Upper lobe of left lung (tissue), 6 donors: ENCODE data around the gene PLG. TPM values are rescaled to one million over a fixed set of nuclear protein-coding genes. Genes with fewer than 3 reads are reported as not detected.
"Not testable (repeated sequence)": the region's sequence is repeated elsewhere in the genome, so short reads cannot be mapped to it uniquely, and the experiment has no call there.

ENCODE experiments used
- ATAC-seq, 2 donors: fragments of 200-7000 bp; cut with Tn5 transposase; one replicate each; pipeline ENCODE4 v1.9.1; 2022; ENCODE audit warnings: mild to moderate bottlenecking in 2 of 2, moderate library complexity in 2 of 2; ENCODE audit not compliant: low FRiP score in 2 of 2
- DNase-seq, 2 donors: peaks; one replicate each; pipeline ENCODE4 v3.0.0-alpha.2; 2019 to 2020
- H3K27ac ChIP-seq, 4 donors: fragments of 200-600 bp; sonication (generic); one replicate each; pipeline ENCODE4 v1.5.1; 2016 to 2019
- H3K27me3 ChIP-seq, 4 donors: fragments of 200-600 bp; sonication (generic); one replicate each; pipeline ENCODE4 v1.5.1; 2017 to 2019
- H3K36me3 ChIP-seq, 4 donors: fragments of 200-600 bp; sonication (generic); one replicate each; pipeline ENCODE4 v1.5.1; 2016 to 2019
- H3K4me1 ChIP-seq, 4 donors: fragments of 200-600 bp; sonication (generic); one replicate each; pipeline ENCODE4 v1.5.1; 2018 to 2019
- H3K4me3 ChIP-seq, 4 donors: fragments of 200-600 bp; sonication (generic); one replicate each; pipeline ENCODE4 v1.5.1; 2017 to 2019; ENCODE audit warnings: mild to moderate bottlenecking in 2 of 4, moderate library complexity in 1 of 4
- H3K9me3 ChIP-seq, 4 donors: fragments of 200-600 bp; sonication (generic); one replicate each; pipeline ENCODE4 v1.5.1; 2018 to 2019
- EP300 ChIP-seq, 4 donors: sonication (generic); formaldehyde crosslinking; IDR thresholded peaks; one replicate each; pipeline ENCODE4 v1.5.1; 2017; ENCODE audit warnings: antibody characterized with exemption in 4 of 4, control low read depth in 2 of 4
- POLR2A ChIP-seq, 4 donors: fragments of 450-650 bp; IDR thresholded peaks; one replicate each; pipeline ENCODE4 v1.5.1; 2016 to 2017; ENCODE audit warnings: antibody characterized with exemption in 4 of 4, mild to moderate bottlenecking in 2 of 4
- POLR2AphosphoS5 ChIP-seq, 2 donors: sonication (generic); formaldehyde crosslinking; IDR thresholded peaks; one replicate each; pipeline ENCODE4 v1.5.1; 2017; ENCODE audit warnings: antibody characterized with exemption in 2 of 2
- WGBS, 2 donors: methylation state at CpG; one replicate each; pipeline ENCODE4 v1.1.5; 2017 to 2018; 5-methylcytosine and 5-hydroxymethylcytosine counted together
- total RNA-seq, 6 donors: library from RNA; depleted of rRNA in 4 of 6; stranded (reverse); fragments of >200 nt in 4 of 6; gene quantifications; one replicate each; pipeline versions ENCODE4 v1.1.0 to v1.2.1, GENCODE V29; 2016 to 2021
- TF ChIP-seq, protein P1 (sequence below), 6 experiments: fragments of 450-650 bp in 4 of 6; fragments of 200-600 bp in 2 of 6; sonication (generic) in 2 of 6; IDR thresholded peaks; one replicate each; pipeline ENCODE4 v1.5.1; 2016 to 2019; ENCODE audit warnings: antibody characterized with exemption in 6 of 6
- donor health status: DM: no; HTN: no; CAD: no; lungs with moderate emphysema.
- donor health status: DM: no; HTN: yes; CAD: no; lungs with severe emphysema.

The PLG gene
- total RNA-seq, 6 donors from 2014 or later: 0.71 to 0.89 TPM; not detected in 4

GRCh38 chr6:160692369-160692959 is 9.6 kb upstream of the PLG start:
- TF ChIP-seq, protein P1, sequence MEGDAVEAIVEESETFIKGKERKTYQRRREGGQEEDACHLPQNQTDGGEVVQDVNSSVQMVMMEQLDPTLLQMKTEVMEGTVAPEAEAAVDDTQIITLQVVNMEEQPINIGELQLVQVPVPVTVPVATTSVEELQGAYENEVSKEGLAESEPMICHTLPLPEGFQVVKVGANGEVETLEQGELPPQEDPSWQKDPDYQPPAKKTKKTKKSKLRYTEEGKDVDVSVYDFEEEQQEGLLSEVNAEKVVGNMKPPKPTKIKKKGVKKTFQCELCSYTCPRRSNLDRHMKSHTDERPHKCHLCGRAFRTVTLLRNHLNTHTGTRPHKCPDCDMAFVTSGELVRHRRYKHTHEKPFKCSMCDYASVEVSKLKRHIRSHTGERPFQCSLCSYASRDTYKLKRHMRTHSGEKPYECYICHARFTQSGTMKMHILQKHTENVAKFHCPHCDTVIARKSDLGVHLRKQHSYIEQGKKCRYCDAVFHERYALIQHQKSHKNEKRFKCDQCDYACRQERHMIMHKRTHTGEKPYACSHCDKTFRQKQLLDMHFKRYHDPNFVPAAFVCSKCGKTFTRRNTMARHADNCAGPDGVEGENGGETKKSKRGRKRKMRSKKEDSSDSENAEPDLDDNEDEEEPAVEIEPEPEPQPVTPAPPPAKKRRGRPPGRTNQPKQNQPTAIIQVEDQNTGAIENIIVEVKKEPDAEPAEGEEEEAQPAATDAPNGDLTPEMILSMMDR (IDR thresholded peaks at IDR 0.05): no peak
- Histone ChIP-seq H3K36me3 (no peaks in the 10 kb centered on the region), H3K4me3 (no peak overlapping the region), H3K27ac (no peak overlapping the region), H3K4me1 (no peaks in the 10 kb centered on the region), H3K27me3 (no peaks in the 10 kb centered on the region), H3K9me3 (no peaks in the 10 kb centered on the region)
- WGBS, 2 donors: 92 to 97% methylated on average over 5 of the region's 5 CpGs
- ATAC-seq (no peak), DNase-seq (no peak)

DNA sequence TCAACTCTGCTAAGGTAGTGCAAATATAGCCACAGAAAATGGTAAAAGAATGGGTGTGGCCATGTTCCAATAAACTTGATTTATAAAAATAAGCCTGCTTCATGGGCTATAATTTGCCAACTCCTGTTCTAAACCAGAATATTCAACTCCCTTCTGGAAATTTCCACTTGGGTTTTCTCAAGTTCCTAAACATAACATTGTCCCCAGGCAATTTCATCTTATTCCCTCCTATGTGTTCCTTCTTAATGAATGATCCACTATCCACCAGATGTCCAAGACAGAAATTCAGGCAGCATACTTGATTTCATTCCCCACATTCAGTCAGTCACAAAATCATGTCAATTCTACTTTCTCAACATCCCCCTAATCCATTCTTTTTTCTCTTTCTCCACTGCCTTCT is 7.0 kb upstream of the PLG start:
- not testable (repeated sequence) for H3K9me3 ChIP-seq, H3K4me3 ChIP-seq, DNase-seq, H3K27ac ChIP-seq, H3K36me3 ChIP-seq, H3K4me1 ChIP-seq, H3K27me3 ChIP-seq, ATAC-seq

- WGBS, 2 donors: 71 to 84% methylated on average over 2 of the region's 2 CpGs
- not testable (repeated sequence) for H3K36me3 ChIP-seq, ATAC-seq, DNase-seq, H3K27ac ChIP-seq, H3K27me3 ChIP-seq, H3K4me1 ChIP-seq, H3K4me3 ChIP-seq, H3K9me3 ChIP-seq
Measured at GRCh38 chr6:160695622-160696021, 6.4 kb upstream of the PLG start.

DNA sequence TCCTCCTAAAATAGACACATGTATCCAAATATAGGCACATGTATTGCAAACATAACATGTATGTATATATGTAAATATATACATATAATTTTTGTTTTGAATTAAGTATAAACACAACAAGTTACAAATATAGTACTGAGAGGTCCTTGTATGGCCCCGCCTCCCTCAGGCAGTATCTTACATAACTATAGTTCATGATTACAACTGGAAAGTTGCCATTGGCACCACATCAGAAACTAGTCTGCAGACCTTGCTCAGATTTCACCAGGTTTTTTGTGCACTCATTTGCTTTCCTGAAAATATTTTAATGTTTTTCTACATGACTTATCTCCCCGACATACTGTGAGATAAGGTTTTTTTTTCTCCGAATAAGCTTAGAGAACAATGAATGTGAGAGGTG is 5.2 kb upstream of the PLG start:
- not testable (repeated sequence) for DNase-seq, H3K4me1 ChIP-seq, H3K27me3 ChIP-seq, H3K4me3 ChIP-seq, H3K9me3 ChIP-seq, H3K27ac ChIP-seq, ATAC-seq, H3K36me3 ChIP-seq
- WGBS, 2 donors: 48 to 66% methylated on average over 3 of the region's 3 CpGs

- DNase-seq (no peak), ATAC-seq (no peak)
- H3K27me3 ChIP-seq: no peaks in the 10 kb centered on the region
- H3K27ac ChIP-seq: no peak overlapping the region
- no peak overlapping the region for H3K4me3 ChIP-seq
- 80 to 81% methylated on average over 6 of the region's 6 CpGs for WGBS, 2 donors
- no peaks in the 10 kb centered on the region for H3K4me1 ChIP-seq
- TF ChIP-seq EP300 (IDR thresholded peaks at IDR 0.05) (no peak), POLR2AphosphoS5 (IDR thresholded peaks at IDR 0.05) (no peak), POLR2A (IDR thresholded peaks at IDR 0.05) (no peak)
- TF ChIP-seq, protein P1 (IDR thresholded peaks at IDR 0.05): no peak
- no peaks in the 10 kb centered on the region for H3K9me3 ChIP-seq
- H3K36me3 ChIP-seq: no peaks in the 10 kb centered on the region
Measured at GRCh38 chr6:160697826-160698225, 4.2 kb upstream of the PLG start.

DNA sequence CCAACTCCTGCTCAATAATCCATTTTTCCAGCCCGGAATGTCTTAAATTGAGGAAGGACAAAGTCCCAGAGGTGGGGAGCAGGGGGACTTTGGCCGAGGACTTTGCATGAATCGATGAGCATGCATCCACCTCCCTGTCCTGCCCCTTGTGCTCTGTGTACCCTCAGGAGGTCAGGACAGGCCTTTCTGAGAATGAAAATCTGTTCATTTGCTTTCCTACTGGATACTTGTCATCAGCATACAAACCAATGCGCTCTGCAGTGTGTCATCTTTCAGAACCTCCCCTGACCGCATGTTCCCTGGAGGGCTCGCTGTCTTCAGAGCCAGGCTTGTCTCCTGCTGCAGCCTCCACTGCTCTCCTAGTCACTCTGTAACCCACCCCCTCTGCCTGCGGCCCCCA is 2.6 kb downstream of the PLG start:
- H3K36me3 ChIP-seq, H3K4me1 ChIP-seq, H3K4me3 ChIP-seq, H3K27ac ChIP-seq, H3K27me3 ChIP-seq, H3K9me3 ChIP-seq, ATAC-seq, DNase-seq: not testable (repeated sequence)
- 79 to 93% methylated on average over 7 of the region's 7 CpGs for WGBS, 2 donors

- H3K9me3 ChIP-seq, H3K4me3 ChIP-seq, ATAC-seq, H3K4me1 ChIP-seq, H3K27me3 ChIP-seq, H3K27ac ChIP-seq, DNase-seq, H3K36me3 ChIP-seq: not testable (repeated sequence)
Measured at GRCh38 chr6:160708993-160709392, 6.9 kb downstream of the PLG start.
